Neural crest cell (in vitro differentiated cells): ENCODE data around the gene SLC39A11. TPM values are rescaled to one million over a fixed set of nuclear protein-coding genes. Genes with fewer than 3 reads are reported as not detected.

ENCODE experiments used
- DNase-seq: peaks from one replicate; pipeline ENCODE4 v3.0.0; 2021; ENCODE audit warnings: low read depth, mixed read lengths, low spot score
- H3K27ac Mint-ChIP-seq: one replicate; pipeline ENCODE4 v1.8.0; 2021; ENCODE audit warnings: mild to moderate bottlenecking, mixed read lengths; ENCODE audit not compliant: unreplicated experiment
- H3K27me3 Mint-ChIP-seq: 2 replicates; pipeline ENCODE4 v1.8.0; 2021; ENCODE audit warnings: low read depth, mild to moderate bottlenecking, mixed read lengths
- H3K36me3 Mint-ChIP-seq: 2 replicates; pipeline ENCODE4 v1.8.0; 2021; ENCODE audit warnings: low read depth, mild to moderate bottlenecking, mixed read lengths
- H3K4me1 Mint-ChIP-seq: 2 replicates; pipeline ENCODE4 v1.8.0; 2021; ENCODE audit warnings: mixed read lengths
- H3K4me3 Mint-ChIP-seq: one replicate; pipeline ENCODE4 v1.8.0; 2021; ENCODE audit warnings: mild to moderate bottlenecking, mixed read lengths
- H3K9me3 Mint-ChIP-seq: 2 replicates; pipeline ENCODE4 v1.8.0; 2021; ENCODE audit warnings: mixed read lengths
- total RNA-seq: library from RNA; stranded (reverse); gene quantifications from 2 replicates; pipeline ENCODE4 v1.2.1, GENCODE V29; 2021
- TF ChIP-seq, protein P1 (sequence below): fragments of 200-600 bp; sonication (generic); conservative IDR thresholded peaks from 2 replicates; pipeline ENCODE4 v1.5.0; 2021; ENCODE audit warnings: antibody characterized with exemption, mild to moderate bottlenecking

The SLC39A11 gene
- total RNA-seq, 1 donor from 2014 or later: 11.3 TPM

- no peak overlapping the region for H3K4me3 Mint-ChIP-seq
- no peak overlapping the region for H3K27ac Mint-ChIP-seq
- TF ChIP-seq, protein P1, sequence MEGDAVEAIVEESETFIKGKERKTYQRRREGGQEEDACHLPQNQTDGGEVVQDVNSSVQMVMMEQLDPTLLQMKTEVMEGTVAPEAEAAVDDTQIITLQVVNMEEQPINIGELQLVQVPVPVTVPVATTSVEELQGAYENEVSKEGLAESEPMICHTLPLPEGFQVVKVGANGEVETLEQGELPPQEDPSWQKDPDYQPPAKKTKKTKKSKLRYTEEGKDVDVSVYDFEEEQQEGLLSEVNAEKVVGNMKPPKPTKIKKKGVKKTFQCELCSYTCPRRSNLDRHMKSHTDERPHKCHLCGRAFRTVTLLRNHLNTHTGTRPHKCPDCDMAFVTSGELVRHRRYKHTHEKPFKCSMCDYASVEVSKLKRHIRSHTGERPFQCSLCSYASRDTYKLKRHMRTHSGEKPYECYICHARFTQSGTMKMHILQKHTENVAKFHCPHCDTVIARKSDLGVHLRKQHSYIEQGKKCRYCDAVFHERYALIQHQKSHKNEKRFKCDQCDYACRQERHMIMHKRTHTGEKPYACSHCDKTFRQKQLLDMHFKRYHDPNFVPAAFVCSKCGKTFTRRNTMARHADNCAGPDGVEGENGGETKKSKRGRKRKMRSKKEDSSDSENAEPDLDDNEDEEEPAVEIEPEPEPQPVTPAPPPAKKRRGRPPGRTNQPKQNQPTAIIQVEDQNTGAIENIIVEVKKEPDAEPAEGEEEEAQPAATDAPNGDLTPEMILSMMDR: no peak
Observed at GRCh38 chr17:72658675-72659074, 433.8 kb downstream of the SLC39A11 start.

DNA sequence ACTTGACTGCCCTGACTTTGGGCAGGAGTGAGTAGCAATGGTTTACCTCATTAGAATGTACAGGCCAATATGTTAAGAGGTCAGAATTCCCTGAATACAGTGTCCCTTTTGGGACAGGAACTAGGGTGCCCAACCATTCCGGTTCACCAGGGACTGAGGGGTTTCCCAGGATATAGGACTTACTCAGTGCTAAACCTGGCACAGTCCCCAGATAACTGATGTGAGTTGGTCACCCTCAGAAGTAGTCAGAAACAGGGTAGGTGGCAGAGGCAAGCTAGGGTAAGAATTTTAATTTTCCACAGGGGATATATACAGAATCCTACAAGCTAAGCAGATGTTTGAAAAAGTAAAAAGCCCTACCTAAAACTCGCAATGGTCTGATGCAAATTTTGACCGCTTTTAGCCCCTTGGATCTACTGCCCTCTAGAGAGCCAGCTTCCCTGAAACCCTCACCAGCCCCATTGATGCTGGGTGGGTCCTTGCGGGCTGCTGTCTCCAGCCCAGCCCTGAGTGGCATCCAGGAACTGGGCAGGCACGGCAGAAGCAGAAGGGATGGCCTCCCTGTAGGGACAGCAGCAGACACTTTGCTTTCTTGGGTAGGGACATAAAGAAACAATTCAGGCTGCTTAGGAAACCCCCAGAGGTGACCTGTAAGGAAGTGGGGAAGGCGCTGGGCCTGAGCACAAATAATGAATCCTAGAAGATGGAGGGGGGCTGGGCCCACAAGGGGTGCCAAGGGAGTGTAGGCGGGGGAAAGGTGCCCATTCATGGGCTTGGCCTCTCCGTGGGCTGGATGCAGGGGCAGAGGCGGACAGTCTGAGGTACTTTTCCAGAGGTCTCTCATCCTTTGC, 434.8 kb downstream of the SLC39A11 start:
- H3K27ac Mint-ChIP-seq: no peak overlapping the region
- H3K27me3 Mint-ChIP-seq: peaks cover 2% of the 10 kb centered on the region
- TF ChIP-seq, protein P1: no peak
- H3K4me1 Mint-ChIP-seq: peaks cover 56% of the 10 kb centered on the region
- no peak for DNase-seq
- no peaks in the 10 kb centered on the region for H3K36me3 Mint-ChIP-seq
- no peak overlapping the region for H3K4me3 Mint-ChIP-seq
- no peaks in the 10 kb centered on the region for H3K9me3 Mint-ChIP-seq

More at GRCh38 chr17:72658675-72659074, 433.8 kb downstream of the SLC39A11 start:
- peaks cover 56% of the 10 kb centered on the region for H3K4me1 Mint-ChIP-seq
- DNase-seq: no peak
- peaks cover 2% of the 10 kb centered on the region for H3K27me3 Mint-ChIP-seq
- H3K9me3 Mint-ChIP-seq: peaks cover 1% of the 10 kb centered on the region
- peaks cover 1% of the 10 kb centered on the region for H3K36me3 Mint-ChIP-seq

- Mint-ChIP-seq H3K36me3 (no peaks in the 10 kb centered on the region), H3K9me3 (no peaks in the 10 kb centered on the region), H3K4me3 (peak overlapping the region; percentile 41), H3K4me1 (peaks cover 45% of the 10 kb centered on the region), H3K27ac (peak overlapping the region; percentile 96), H3K27me3 (peaks cover 8% of the 10 kb centered on the region)
- DNase-seq: peak; percentile 15
- TF ChIP-seq, protein P1: no peak
Observed at GRCh38 chr17:72656130-72656763, 436.2 kb downstream of the SLC39A11 start.

DNA sequence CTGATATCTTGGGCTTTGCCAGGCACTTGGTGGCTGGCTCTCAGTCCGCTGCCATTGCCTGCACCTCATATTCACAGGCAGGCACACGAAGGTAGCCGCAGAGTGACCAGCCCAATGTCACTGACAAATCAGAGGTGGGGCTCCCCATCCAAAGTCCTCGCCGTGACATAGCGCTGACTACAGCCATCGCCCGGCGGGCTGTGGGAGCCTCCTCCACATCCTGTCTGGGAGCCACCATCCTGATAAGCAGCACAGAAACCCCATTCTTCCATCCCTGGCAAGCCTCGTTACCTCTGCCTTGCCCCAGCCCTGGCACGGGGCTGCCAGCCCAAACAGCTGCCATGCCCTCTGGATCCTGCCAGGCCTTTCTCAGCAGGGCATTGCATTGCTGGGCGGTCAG, 437.8 kb downstream of the SLC39A11 start:
- TF ChIP-seq, protein P1: no peak
- no peaks in the 10 kb centered on the region for H3K36me3 Mint-ChIP-seq
- peaks cover 38% of the 10 kb centered on the region for H3K4me1 Mint-ChIP-seq
- H3K27me3 Mint-ChIP-seq: peaks cover 8% of the 10 kb centered on the region
- H3K9me3 Mint-ChIP-seq: no peaks in the 10 kb centered on the region
- H3K27ac Mint-ChIP-seq: peak overlapping the region; percentile 38
- H3K4me3 Mint-ChIP-seq: no peak overlapping the region
- no peak for DNase-seq

DNA sequence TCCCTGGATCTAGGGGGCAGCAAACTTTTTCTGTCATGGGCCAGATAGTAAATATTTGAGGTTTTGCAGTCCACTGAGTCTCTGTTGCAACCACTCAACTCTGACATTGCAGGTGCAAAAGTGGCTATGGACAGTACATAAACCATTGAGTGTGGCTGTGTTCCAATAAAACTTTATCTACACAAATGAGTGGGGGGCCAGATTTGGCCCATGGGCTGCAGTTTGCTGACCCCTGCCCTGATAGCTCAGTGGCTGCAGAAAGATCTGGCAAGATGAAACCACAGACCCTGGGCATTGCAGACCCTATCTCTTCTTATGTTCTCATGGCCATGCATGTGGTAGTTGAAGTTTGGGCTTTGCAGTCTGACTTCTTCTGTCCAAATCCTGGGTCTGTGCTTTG, 440.5 kb downstream of the SLC39A11 start:
- H3K36me3 Mint-ChIP-seq: no peaks in the 10 kb centered on the region
- peaks cover 17% of the 10 kb centered on the region for H3K4me1 Mint-ChIP-seq
- H3K27me3 Mint-ChIP-seq: peaks cover 8% of the 10 kb centered on the region
- TF ChIP-seq, protein P1: no peak
- H3K9me3 Mint-ChIP-seq: no peaks in the 10 kb centered on the region
- H3K4me3 Mint-ChIP-seq: no peak overlapping the region
- no peak overlapping the region for H3K27ac Mint-ChIP-seq
- DNase-seq: no peak
